Ecto neural progenitor cell (in vitro differentiated cells): ENCODE data around the gene SIRT6.
"Not testable (repeated sequence)": the region's sequence is repeated elsewhere in the genome, so short reads cannot be mapped to it uniquely, and the experiment has no call there.

Experiments used
- DNase-seq: peaks from one replicate; pipeline ENCODE4 v3.0.0-alpha.2; 2018; ENCODE audit warnings: low spot score

Gene SIRT6

DNA sequence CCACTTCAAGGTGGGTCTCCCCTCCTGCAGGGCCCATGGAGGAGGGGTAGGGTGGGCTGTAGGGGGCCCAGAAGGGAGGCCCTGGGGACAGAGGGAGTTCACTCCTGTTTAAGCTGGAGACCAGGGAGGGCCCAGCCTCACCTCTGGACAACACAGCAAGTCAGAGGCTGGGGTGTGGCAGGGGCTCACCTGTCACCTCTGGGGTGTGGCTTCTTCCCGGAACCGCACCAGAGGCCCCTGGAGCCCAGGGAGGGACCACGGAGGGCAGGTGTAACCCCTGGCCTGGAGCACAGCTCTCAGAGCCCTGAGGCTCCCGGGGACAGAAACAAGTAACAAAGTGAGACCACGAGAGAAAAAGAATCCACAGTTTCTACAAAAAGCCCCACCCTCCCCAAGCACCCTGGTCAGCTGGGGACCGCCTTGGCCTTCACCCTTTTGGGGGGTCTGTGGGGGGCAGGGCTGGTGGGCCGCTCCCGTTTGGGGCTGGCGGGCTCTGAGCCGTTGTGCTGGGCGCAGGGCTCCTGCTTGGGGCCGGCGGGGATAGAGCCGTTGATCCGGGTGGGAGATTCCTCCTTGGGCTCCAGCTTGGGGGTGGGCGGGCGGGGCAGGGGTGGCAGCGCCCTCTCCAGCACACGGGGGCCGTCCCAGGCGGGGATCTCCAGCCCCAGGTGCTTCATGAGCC lies 8.0 kb downstream of the SIRT6 start:
- DNase-seq: no peak

DNA sequence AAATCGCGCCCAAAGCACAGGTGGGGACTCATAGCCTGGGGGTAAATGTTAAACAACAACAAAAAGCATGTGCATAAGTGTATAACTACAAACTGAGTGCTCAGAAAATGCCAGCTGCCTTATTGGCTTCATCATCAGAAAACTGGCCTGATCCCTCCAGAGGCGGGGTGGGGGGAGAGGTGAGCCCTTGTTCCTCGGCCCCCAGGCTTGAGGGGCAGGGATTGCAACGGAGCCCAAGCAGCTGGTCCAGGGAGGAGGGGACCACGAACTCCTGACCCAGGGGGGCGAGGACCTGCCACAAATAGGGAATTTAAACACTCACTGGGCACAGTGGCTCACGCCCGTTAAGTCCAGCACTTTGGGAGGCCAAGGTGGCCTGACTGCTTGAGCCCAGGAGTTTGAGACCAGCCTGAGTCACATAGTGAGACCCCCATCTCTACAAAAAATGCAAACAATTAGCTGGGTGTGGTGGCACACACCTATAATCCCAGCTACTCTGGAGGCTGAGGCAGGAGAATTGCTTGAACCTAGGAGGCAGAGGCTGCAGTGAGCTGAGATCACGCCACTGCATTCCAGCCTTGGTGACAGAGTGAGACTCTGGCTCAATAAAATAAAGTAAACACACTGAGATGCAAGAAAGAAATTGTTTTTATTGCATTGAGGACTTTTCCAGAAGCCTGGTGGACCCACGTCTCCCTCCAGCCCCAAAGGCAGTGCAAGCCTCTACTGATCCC lies 8.7 kb downstream of the SIRT6 start:
- no peak for DNase-seq

DNA sequence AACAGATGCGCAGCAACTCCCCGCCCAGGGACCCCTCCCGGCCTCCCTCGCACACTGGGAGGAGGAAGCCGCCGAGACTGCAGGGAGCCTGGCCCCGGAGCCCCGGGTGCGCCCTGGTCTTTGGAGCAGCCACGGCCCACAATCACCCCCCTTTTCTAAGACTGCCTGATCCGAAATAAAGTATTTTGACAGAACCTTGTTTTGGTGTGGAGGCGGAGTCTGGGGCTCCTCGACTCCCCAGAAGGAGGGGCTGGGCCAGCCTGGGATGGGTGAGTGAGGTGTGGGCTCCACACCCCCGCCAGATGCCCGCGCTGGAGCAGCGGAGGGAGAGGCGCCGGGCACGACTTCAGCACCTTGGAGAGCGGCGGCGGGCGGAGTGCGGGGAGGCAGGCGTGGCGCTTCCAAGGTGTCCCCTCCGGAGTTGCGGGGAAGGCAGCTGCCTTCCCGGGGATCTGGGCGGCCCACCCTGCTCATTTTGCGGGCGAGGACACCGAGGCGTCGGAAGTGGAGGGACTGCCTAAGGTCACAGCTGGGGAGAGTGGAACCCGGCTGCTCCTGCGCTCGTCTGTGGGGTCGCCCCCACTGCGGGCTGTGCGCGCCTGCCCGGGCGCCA lies 9.4 kb downstream of the SIRT6 start:
- DNase-seq: peak; percentile 90

DNA sequence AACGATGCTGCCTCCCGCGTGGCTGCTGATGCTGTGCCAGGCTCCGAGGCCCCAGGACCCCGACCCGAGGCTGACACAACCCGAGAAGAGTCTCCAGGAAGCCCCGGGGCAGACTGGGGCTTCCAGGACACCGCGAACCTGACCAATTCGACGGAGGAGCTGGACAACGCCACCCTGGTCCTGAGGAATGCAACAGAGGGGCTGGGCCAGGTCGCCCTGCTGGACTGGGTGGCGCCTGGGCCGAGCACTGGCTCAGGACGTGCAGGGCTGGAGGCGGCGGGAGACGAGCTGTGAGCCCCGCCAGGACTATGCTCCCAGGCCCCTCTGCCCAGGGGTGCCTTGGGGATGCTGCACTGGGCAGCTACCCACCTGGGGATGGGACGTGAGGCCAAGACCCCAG lies 10.7 kb downstream of the SIRT6 start:
- no peak for DNase-seq

DNA sequence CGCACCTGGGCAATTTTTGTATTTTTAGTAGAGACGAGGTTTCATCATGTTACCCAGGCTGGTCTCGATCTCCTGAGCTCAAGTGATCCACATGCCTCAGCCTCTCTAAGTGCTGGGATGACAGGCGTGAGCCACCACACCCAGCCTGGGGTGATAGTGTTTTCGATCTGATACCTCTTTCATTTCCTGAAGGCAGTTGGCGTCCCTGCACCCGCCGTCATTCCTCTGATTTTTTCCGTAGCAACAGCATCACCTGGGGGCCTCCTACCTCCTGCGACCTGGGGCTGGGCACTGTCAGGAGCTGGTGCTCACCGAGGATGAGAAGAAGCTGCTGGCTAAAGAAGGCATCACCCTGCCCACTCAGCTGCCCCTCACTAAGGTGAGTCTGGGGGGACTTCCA lies 18.1 kb downstream of the SIRT6 start:
- DNase-seq: no peak

DNA sequence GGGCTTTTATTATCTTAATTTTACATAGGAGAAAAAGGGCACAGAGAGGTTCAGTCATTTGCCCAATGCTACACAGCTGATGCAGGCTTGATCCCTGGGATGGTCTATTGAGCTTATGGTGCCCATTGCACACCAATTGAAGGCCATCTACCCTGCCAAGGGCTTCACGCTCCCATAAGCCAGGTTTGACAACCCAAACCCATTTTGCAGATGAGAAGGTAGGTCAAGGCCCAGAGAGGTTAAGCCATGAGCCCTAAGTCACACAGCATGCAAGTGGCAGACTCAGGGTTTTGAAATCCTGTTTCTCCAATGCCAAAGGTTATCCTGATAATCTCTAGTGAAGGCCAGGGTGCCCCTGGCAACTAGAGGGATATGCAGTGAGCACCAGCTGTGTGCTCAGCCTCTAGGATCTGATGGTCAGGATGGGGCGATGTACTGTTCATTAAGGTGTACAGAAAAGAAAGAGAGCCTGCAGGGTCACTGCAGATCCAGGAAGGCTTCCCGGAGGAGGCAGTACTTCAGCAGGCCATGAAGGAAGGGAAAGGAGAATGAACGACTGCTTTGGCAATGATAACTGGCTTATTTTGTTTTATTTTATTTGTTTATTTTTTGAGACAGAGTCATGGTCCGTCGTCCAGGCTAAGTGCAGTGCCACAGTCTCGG lies 20.8 kb downstream of the SIRT6 start:
- no peak for DNase-seq

DNA sequence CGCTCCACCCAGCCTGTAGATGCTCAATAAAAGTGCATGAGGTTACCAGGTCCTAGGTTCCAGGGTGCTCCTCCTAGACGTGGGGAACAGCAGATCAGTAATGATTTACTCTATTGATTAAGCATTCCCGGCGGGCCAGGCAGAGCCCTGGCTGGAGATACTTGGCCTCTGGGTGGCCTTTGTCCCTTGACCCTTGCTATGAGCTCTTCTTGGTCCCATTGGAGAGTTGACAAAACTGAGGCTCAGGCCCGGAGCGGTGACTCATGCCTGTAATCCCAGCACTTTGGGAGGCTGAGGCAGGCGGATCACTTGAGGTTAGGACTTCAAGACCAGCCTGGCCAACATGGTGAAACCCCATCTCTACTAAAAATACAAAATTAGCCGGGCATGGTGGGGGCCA lies 24.4 kb downstream of the SIRT6 start:
- not testable (repeated sequence) for DNase-seq

DNA sequence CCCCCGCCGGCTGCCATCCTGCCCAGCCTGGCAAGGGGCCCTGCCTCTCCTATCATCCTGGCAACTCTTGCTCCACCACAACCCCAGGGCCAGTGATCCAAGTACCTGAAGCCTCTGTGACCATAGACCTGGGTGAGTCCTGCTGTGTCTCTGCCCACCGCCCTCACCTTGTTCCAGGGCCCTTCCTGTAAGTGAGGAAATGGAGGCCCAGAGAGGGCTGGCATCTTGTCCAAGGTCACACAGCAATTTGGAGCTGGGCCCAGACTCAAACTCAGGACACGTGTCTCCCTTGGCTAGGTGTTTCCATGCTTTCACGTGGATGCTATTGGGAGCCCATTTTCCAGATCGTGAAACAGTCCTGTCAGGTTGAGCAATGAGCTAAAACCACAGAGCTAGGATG lies 25.2 kb downstream of the SIRT6 start:
- no peak for DNase-seq

DNA sequence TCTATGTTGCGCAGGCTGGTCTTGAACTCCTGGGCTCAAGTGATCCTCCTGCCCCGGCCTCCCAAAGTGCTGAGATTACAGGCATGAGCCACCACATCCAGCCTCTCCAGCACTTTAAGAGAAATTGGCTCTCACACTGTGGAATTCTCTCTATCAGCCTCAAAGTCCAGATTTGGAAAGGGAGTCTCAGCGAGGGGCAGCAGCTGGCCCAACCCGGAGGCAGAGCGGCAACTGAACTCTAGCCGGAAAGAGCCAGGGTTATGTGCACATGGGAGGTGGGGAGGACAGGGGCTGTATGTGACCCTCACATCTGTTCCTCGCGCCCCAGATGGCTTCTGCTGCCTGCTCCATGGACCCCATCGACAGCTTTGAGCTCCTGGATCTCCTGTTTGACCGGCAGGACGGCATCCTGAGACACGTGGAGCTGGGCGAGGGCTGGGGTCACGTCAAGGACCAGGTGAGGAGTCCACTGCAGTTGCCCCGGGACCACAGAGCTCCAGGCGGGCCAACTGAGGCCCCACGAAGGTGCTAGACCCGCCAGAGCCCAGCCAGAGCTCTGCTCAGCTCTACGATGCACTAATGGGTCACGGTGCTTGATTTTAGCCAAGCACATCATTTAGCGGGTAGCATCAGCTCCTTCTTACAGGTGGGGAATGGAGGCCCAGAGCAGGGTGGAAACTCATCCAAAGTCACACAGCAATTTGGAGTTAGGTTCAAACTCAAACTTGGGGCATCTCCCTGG lies 27.6 kb downstream of the SIRT6 start:
- DNase-seq: no peak

DNA sequence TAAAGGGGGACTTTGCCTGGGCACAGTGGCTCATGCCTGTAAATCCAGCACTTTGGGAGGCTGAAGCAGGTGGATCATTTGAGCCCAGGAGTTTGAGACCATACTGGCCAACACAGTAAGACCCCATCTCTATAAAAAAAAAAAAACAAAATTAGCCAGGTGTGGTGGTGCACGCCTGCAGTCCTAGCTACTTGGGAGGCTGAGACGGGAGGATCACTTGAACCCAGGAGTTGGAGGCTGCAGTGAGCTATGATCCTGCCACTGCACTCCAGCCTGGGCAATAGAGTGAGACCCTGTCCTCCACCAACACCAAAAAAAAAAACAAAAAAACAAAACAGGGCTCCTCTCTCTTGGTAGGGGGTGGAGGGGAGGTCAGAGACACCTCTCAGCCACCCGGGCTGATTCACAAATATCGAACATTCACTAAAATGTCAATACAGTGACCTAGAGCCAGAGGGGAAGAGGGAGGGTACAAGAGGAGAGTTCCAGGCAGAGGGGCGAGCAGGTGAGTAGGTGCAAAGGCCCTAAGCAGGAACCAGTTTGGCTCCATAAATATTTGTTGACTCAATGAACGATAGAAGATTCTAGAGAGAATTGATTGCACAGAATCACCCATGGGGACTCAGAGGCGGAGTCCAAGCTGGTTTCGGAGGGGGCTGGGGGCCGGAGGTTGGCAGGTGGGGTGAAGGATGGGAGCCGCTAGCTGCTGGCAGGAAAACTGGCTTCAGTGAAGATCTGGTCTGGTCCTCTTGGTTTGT lies 29.9 kb downstream of the SIRT6 start:
- DNase-seq: no peak

DNA sequence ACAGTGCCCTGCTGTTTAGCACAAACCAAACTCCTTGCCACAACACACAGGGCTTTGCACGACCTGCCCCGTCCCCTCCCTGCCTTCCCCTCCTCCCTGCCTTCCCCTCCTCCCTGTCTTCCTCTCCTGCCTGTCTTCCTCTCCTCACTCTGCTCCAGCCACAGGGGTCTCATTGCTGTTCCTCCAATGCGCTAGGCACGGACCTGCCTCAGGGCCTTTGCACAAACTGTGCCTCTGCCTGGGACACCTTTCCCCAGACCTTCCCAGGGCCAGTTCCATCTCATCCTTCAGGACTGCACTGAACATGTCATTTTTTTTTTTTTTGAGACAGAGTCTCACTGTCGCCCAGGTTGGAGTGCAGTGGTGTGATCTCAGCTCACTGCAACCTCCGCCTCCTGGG lies 30.7 kb downstream of the SIRT6 start:
- DNase-seq: no peak

DNA sequence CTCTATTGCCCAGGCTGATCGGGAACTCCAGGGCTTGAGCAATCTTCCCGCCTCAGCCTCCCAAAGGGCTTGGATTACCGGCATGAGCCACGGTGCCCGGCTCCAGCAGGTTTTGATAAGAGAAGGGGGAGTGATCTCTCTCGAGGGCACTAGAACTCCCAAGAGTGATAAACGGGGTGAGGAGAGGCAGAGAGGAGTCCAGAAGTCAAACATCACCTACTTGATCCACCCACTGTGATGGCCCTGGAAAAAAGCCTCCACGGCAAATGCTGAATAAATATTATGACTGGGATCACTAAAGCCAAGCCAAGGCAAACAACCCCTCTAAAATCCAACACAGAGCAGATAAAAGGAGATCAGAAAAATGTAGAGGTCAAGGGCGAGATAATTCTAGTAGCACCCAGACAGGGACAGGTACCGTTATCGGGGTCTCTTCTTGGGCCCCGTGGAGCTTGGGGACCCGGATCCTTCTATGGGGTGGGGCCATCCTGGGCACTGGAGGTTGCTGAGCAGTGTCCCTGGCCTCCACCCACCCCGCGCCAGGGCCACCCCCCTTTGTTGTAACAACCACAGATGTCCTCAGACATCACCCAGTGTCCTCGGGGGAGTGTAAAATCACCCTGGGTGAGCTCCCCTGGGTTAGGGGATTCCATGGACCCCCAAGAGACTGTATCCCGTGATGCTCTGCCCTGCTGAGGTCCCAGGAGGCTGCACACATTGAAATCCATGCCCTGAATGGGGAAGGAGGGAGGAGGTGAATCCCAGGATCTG lies 32.7 kb downstream of the SIRT6 start:
- no peak for DNase-seq

DNA sequence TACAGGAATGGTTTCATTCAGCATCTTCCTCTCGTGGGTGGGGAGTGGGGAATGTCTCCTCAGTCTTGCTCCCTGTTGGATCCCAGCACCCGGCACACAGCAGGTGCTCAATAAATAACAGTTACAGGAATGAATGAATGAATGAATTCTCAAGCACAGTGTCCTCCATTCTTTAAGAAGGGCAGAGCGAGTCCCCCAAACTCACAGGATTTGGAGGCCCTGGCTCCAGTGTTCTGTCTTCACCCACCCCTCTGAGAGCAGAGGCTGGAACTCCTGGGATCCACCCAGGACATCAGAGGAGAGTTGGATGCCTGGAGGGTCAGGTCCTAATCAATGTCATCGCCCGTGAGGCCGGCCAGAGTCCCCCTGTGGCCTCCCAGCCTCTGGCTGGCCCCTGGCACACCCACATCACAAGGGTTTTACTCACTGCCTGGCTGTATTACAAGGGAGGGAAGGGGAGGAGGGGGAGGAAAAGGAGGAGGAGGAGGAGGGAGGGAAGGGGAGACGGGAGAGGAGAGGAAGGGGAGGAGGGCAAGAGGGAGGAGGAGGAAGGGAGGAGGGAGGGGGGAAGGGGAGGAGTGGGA lies 37.6 kb downstream of the SIRT6 start:
- no peak for DNase-seq

DNA sequence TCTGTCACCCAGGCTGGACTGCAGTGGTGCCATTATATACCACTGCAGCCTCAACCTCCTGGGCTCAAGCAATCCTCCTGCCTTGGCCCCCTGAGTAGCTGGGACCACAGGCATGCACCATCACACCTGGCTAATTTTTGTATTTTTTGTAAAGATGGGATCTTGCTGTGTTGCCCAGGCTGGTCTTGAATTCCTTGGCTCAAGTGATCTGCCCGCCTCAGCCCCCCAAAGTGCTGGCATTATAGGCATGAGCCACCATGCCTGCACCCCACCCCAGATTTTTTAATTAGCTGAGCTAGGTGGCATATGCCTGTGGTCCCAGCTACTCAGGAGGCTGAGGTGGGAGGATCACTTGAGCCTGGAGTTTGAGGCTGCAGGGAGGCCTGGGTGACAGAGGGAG lies 39.4 kb downstream of the SIRT6 start:
- DNase-seq: not testable (repeated sequence)

DNA sequence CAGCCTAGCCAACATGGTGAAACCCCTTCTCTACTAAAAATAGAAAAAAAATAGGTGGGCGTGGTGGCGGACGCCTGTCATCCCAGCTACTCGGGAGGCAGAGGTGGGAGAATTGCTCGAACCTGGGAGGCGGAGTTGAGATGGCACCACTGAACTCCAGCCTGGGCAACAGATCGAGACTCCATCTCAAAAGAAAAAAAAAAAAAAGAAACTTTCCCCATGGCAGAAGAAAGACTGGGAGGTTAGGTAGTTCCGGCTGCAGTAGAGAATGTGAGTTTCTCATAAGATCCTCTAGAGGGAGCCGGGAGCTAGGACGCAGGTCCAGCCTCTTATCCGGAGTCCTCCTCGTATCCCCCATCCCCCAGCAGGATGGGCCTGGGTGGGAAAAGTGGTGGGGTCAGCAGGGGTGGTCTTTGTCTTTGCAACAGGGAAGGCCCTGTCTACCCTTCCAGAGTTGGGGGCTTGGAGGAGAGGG lies 42.1 kb downstream of the SIRT6 start:
- DNase-seq: peak; percentile 71

DNA sequence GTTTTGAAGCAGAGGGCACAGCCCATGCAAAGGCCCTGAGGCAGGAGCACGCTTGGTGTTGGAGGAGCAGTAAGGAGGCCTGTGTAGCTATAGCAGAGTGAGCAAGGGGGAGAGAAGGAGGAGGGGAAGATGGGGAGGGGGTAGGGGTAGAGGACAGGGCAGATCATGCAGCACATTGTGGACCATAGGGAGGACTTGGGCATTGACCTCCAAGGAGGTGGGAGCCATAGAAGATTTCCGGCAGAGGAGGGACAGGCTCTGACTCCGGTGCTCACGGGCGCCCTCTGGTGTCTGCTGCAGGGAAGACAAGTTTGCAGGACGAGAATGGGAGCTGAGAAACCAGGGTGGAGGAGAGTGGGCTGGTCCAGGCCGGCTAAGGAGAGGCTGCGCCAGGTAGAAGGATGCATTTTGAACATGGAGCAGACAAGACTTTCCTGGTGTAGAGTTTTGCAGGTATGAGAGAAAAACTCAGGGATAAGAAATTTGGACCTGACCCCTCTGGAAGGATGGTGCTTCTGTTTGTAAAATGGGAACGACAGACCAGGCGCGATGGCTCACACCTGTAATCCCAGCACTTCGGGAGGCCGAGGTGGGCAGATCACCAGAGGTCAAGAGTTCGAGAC lies 42.6 kb downstream of the SIRT6 start:
- peak; percentile 81 for DNase-seq

DNA sequence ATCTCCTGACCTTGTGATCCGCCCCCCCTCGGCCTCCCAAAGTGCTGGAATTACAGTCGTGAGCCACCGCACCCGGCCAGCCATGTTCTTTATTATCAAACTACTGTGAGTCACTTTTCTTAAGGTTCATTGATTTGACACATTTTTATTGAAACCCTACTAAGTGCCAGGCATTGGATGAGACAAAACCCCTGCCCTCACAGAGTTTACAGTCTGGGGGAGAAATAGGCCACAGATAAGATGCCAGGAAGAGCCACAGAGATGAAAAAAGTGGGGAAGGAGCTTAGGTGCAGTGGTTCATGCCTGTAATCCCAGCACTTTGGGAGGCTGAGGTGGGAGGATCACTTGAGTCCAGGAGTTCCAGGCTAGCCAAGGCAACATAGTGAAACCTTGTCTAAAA lies 43.9 kb downstream of the SIRT6 start:
- DNase-seq: no peak

DNA sequence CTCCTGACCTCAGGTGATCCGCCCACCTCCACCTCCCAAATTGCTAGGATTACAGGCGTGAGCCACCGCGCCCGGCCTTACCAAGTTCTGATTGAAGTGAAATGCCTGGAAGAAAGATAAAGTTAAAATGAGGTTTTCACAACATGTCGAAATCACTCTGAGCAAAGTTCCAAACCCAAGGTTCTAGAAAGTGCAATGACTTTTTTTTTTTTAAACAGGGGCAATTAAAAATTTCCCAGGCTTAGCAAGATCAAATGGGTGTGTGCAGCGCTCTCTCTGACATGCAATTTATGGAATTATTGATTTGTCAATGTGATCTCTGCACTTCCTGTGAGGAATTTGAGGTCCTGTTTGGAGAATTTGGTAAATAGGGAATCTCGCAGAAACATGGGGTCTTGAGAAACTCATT lies 45.7 kb downstream of the SIRT6 start:
- no peak for DNase-seq

DNA sequence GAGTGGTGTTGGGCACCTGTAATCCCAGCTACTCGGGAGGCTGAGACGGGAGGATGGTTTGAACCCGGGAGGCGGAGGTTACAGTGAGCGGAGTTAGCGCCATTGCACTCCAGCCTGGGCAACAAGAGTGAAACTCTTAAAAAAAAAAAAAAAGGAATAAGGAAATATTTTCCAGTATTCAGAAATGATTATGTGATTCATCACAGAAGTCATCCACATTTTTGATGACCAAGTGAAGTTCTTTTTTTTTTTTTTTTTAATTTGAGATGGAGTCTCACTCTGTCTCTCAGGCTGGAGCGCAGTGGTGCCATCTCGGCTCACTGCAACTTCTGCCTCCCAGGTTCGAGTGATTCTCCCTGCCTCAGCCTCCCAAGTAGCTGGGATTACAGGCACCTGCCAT lies 47.0 kb downstream of the SIRT6 start:
- not testable (repeated sequence) for DNase-seq

DNA sequence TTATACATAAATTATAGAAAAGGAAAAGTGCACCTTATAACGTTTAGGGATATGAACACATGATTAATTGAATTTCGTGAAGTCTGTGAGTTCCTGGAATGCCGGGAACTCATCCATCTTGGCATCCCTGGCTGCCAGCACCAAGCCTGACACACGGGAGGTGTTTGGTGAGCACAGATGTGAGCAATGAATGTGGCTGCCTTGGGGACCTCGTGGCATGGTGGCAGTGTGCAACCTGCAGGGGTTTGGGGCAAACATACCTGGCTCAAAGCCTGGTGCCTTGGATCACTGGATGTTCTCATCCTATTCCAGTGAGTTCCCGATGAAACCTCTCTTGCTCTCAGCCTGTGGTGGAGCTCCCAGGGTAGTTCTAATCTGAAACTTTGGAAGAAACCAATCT lies 48.0 kb downstream of the SIRT6 start:
- DNase-seq: no peak
